ENCODE data around the gene RBMS3.
"Not testable (repeated sequence)": the region's sequence is repeated elsewhere in the genome, so short reads cannot be mapped to it uniquely, and the experiment has no call there.

RBMS3 gene

GRCh38 chr3:29649815-29650547 is 369.1 kb downstream of the RBMS3 start:
- DNase-seq (ENCODE audit: low spot score) = no peak
- no peak for TF ChIP-seq CTCF (IDR thresholded peaks at IDR 0.05; ENCODE audit: borderline replicate concordance, control extremely low read depth, extremely low read depth, insufficient read depth, missing control alignments)
- in situ Hi-C loops (cut with MboI; ENCODE audit: low sequenced_read_pairs, unreplicated experiment) = no loop called here

DNA sequence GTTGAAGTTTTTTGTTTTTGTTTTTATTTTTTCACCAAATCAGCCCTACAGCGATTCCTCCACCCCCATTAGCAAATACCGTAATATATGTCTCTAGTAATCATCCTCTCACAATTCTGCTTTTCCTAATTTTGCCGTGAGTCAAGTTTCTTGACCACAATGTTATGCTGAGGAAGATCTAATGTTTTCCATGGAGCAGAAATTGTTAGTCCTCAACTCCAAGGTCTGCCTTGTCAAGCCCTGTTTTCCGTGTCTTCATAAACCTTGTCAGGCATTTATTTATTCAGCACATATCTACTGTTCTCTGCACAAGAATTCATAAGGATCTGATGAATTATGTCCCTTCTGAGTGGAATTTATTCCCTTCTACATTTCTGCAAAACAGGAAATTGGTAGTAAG is 372.8 kb downstream of the RBMS3 start:
- no peak for TF ChIP-seq CTCF (IDR thresholded peaks at IDR 0.05; ENCODE audit: borderline replicate concordance, control extremely low read depth, extremely low read depth, insufficient read depth, missing control alignments)
- no peak for DNase-seq (ENCODE audit: low spot score)
- in situ Hi-C loops (cut with MboI; ENCODE audit: low sequenced_read_pairs, unreplicated experiment) = no loop called here

DNA sequence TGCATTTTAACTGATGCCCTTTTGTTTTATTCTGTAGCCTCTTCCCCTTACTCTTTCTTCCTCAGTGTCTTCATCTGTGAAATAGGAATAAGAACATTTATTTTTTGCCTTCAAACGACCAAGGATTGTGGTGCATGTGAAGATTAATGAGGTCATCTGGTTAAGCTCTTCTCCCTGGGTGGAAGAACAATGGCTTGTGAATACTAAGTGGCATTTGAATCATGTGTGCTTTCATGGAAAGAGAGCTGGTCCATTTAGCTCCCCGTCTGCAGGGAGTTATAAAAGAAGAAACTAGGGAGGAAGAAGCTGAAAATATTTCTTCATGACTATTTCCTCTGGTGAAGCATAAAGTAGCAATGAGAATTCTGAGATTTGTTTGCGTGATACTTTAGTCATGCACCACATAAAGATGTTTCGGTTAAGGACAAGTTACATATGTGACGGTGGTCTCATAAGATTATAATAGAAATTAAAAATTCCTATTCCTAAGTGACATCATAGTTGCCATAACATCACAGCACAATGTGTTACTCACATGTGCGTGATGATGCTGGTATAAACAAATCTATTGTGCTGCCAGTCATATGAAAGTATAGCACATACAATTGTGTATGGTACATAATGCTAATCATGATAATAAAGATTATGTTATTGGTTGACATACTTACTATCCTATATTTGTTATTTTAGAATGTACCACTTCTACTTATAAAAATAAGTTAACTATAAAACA is 374.3 kb downstream of the RBMS3 start:
- in situ Hi-C loops (cut with MboI; ENCODE audit: low sequenced_read_pairs, unreplicated experiment) = no loop called here
- no peak for DNase-seq (ENCODE audit: low spot score)
- TF ChIP-seq CTCF (IDR thresholded peaks at IDR 0.05; ENCODE audit: borderline replicate concordance, control extremely low read depth, extremely low read depth, insufficient read depth, missing control alignments) = no peak

DNA sequence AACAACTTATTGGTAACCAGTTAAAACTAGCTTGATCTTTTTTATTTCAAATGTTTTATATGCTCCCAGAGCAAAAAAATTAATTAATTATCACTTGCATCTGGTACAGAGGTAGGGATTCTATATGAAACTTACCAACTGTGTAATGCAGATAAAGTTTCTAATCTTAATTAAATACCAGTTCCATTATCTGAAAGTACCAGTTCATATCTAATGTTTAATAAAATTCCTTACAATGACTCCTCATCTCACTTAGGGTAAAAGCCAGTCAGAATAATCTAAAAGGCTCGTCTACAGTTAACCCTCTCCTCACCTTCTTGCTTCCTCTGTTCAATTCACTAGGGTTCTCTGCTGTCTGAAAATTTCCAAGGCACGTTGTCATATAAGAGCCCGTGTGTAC is 384.8 kb downstream of the RBMS3 start:
- no peak for DNase-seq (ENCODE audit: low spot score)
- no peak for TF ChIP-seq CTCF (IDR thresholded peaks at IDR 0.05; ENCODE audit: borderline replicate concordance, control extremely low read depth, extremely low read depth, insufficient read depth, missing control alignments)
- in situ Hi-C loops (cut with MboI; ENCODE audit: low sequenced_read_pairs, unreplicated experiment) = no loop called here

DNA sequence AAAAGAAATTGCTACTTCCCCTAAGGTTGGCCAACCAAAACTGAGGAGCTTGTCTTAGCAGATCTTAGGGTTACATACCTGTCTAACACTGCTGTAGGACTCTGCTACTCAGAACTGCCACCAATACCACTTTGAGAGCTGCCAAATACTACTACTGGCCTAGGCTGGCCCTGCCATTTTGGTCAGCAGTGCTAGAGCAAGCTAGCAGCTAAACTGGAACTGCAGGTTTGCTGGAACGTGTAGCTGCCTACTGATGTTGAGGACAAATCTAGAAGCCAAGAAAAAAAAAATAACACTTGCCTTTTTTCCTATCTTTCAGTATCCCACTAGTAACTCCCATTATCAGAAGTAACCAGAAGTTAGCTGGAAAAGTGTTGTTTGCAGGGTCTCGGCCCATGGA is 387.4 kb downstream of the RBMS3 start:
- in situ Hi-C loops (cut with MboI; ENCODE audit: low sequenced_read_pairs, unreplicated experiment) = no loop called here
- no peak for TF ChIP-seq CTCF (IDR thresholded peaks at IDR 0.05; ENCODE audit: borderline replicate concordance, control extremely low read depth, extremely low read depth, insufficient read depth, missing control alignments)
- no peak for DNase-seq (ENCODE audit: low spot score)

- no peak for DNase-seq (ENCODE audit: low spot score)
- in situ Hi-C loops (cut with MboI; ENCODE audit: low sequenced_read_pairs, unreplicated experiment) = no loop called here
- TF ChIP-seq CTCF (IDR thresholded peaks at IDR 0.05; ENCODE audit: borderline replicate concordance, control extremely low read depth, extremely low read depth, insufficient read depth, missing control alignments) = no peak
Measured at GRCh38 chr3:29668728-29669127, 387.9 kb downstream of the RBMS3 start.

GRCh38 chr3:29670476-29670875 is 389.6 kb downstream of the RBMS3 start:
- in situ Hi-C loops (cut with MboI; ENCODE audit: low sequenced_read_pairs, unreplicated experiment) = not testable (repeated sequence)

More at GRCh38 chr3:29670476-29670875, 389.6 kb downstream of the RBMS3 start:
- not testable (repeated sequence) for DNase-seq (ENCODE audit: low spot score)
